Activated naive CD8-positive, alpha-beta T cell treated with anti-CD3 and anti-CD28 coated beads, Interleukin-2, amount 10 ng/mL, durations not matched to agents 7 days and 5 days (primary cell): ENCODE measurements around the gene RBM24. TPM values are rescaled to one million over a fixed set of nuclear protein-coding genes. Genes with fewer than 3 reads are reported as not detected.
"Not testable (repeated sequence)": the region's sequence is repeated elsewhere in the genome, so short reads cannot be mapped to it uniquely, and the experiment has no call there.

Source experiments
- ATAC-seq: fragments of 150-1000 bp; cut with Tn5 transposase; one replicate; pipeline ENCODE4 v1.10.0; 2021; ENCODE audit warnings: low read depth, moderate library complexity
- POLR2A ChIA-PET: fragments of 350-600 bp; sonication (Branson Sonifier 250); formaldehyde crosslinking; loops from one replicate; lab custom pipeline; 2021; ENCODE audit warnings: antibody characterized with exemption; lab: Charles Lee
- DNase-seq: peaks from one replicate; pipeline ENCODE4 v3.0.0; 2021
- H3K27ac Mint-ChIP-seq: one replicate; pipeline ENCODE4 v1.8.0; 2022; ENCODE audit warnings: mild to moderate bottlenecking, mixed read lengths
- H3K27me3 Mint-ChIP-seq: one replicate; pipeline ENCODE4 v1.8.0; 2022; ENCODE audit warnings: mild to moderate bottlenecking, moderate library complexity, mixed read lengths
- H3K36me3 Mint-ChIP-seq: one replicate; pipeline ENCODE4 v1.8.0; 2021; ENCODE audit warnings: mild to moderate bottlenecking, mixed read lengths
- H3K4me1 Mint-ChIP-seq: one replicate; pipeline ENCODE4 v1.8.0; 2021; ENCODE audit warnings: mixed read lengths
- H3K4me3 Mint-ChIP-seq: one replicate; pipeline ENCODE4 v1.8.0; 2022; ENCODE audit warnings: mild to moderate bottlenecking, moderate library complexity, mixed read lengths
- H3K9me3 Mint-ChIP-seq: one replicate; pipeline ENCODE4 v1.8.0; 2021; ENCODE audit warnings: mixed read lengths
- total RNA-seq, 2 experiments: library from RNA; stranded (reverse); gene quantifications; one replicate each; pipeline ENCODE4 v1.2.3, GENCODE V29; 2021

The RBM24 gene
- total RNA-seq, 2 experiments from 2014 or later = not detected

DNA sequence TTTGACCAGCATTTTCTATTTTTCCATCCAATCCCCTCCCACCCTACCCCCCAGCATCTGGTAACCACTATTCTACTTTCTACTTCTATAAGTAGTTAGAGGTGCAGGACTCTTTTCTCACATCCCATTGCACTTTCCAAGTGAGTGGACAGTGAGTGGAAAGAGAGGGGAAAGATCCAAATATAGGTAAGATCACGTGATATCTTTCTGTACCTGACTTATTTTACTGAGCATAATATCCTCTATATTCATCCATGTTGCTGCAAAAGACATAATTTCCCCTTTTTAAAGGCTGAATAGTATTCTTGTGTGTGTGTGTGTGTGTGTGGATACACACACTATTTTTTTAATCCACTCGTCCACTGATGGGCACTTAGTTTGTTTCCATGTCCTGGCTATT lies 18.1 kb downstream of the RBM24 start:
- Mint-ChIP-seq H3K27me3 (peaks cover 4% of the 10 kb centered on the region), H3K4me1 (no peaks in the 10 kb centered on the region), H3K9me3 (no peaks in the 10 kb centered on the region), H3K27ac (no peak overlapping the region), H3K36me3 (no peaks in the 10 kb centered on the region), H3K4me3 (no peak overlapping the region)
- ATAC-seq (no peak), DNase-seq (no peak)
- POLR2A ChIA-PET = no interaction called here

DNA sequence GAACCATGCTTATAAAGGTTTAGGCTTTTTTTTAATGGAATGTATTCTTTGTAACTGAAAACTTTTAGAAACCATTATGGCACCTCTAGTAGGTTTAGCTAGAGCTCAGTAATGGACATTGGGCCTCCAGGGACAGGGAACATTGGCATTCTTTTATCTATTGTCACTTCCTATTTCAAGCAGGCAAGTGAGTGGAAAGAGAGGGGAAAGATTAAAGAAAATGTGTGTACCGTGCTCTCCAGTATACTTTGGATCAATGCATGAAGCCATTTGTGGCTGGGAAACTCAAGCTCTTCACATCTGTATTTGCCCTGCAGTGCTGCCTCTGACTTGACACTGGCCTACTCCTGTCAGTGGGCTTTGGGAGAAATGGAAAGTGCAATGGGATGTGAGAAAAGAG lies 18.6 kb downstream of the RBM24 start:
- ATAC-seq (no peak), DNase-seq (no peak)
- H3K4me3 Mint-ChIP-seq = no peak overlapping the region
- H3K36me3 Mint-ChIP-seq = no peaks in the 10 kb centered on the region
- H3K9me3 Mint-ChIP-seq = no peaks in the 10 kb centered on the region
- POLR2A ChIA-PET = no interaction called here
- H3K4me1 Mint-ChIP-seq = no peaks in the 10 kb centered on the region
- no peak overlapping the region for H3K27ac Mint-ChIP-seq
- H3K27me3 Mint-ChIP-seq = peaks cover 4% of the 10 kb centered on the region

- no peak overlapping the region for H3K27ac Mint-ChIP-seq
Measured at GRCh38 chr6:17300637-17301036, 19.5 kb downstream of the RBM24 start.

GRCh38 chr6:17303444-17303843 lies 22.3 kb downstream of the RBM24 start:
- no peak overlapping the region for H3K4me3 Mint-ChIP-seq
- DNase-seq (no peak), ATAC-seq (no peak)
- no peak overlapping the region for H3K27ac Mint-ChIP-seq
- H3K36me3 Mint-ChIP-seq = no peaks in the 10 kb centered on the region
- no peaks in the 10 kb centered on the region for H3K27me3 Mint-ChIP-seq
- POLR2A ChIA-PET = no interaction called here
- H3K9me3 Mint-ChIP-seq = no peaks in the 10 kb centered on the region
- H3K4me1 Mint-ChIP-seq = no peaks in the 10 kb centered on the region

More at GRCh38 chr6:17300637-17301036, 19.5 kb downstream of the RBM24 start:
- ATAC-seq (no peak), DNase-seq (no peak)
- no peaks in the 10 kb centered on the region for H3K4me1 Mint-ChIP-seq
- no peaks in the 10 kb centered on the region for H3K9me3 Mint-ChIP-seq
- POLR2A ChIA-PET = no interaction called here
- peaks cover 4% of the 10 kb centered on the region for H3K27me3 Mint-ChIP-seq
- H3K36me3 Mint-ChIP-seq = no peaks in the 10 kb centered on the region
- no peak overlapping the region for H3K4me3 Mint-ChIP-seq

DNA sequence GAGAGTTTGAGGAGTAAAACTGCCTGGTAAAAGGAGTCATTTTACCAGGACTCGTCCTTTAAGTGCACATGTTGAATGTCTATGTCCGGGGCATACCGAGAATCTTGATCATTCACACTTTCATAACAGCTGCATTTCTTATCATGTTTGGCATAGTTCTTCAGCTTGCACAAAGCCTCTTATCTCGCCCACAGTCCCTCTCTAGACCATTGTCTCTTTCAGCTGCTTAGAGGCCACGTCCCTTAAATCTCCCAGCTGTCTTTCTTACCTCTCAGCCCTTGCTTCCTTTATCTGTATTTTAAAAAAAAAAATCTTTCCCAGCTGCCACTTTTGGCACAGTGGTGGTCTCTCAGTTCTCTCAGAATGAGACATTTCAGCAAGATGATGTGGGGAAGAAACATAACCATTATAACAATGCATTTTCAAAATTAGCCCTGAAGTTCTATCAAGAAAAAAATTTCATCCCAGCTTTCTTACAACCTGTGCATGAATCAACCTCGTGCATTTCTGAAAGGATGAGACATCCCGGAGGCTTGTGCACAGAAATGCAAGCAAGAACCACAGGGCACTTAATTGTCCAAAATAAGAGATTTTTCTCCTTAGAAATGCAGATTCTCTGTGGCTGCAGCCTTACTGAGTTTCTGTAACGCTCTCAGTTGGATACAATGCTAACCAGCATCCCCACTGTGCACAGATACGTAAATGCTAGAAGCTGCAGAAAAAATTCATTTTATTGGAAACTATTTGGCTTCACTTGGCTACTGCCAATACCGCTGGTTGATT lies 24.2 kb downstream of the RBM24 start:
- Mint-ChIP-seq H3K4me3 (no peak overlapping the region), H3K9me3 (no peaks in the 10 kb centered on the region)
- no peak for DNase-seq

GRCh38 chr6:17311595-17312311 lies 30.6 kb downstream of the RBM24 start:
- Mint-ChIP-seq H3K4me1 (no peaks in the 10 kb centered on the region), H3K9me3 (no peaks in the 10 kb centered on the region), H3K27ac (no peak overlapping the region), H3K36me3 (no peaks in the 10 kb centered on the region), H3K4me3 (no peak overlapping the region), H3K27me3 (peaks cover 2% of the 10 kb centered on the region)
- POLR2A ChIA-PET = no interaction called here
- ATAC-seq (no peak), DNase-seq (no peak)

More for the DNA sequence above, 24.2 kb downstream of the RBM24 start:
- no peak for ATAC-seq
- Mint-ChIP-seq H3K4me1 (no peaks in the 10 kb centered on the region), H3K27ac (no peak overlapping the region), H3K36me3 (no peaks in the 10 kb centered on the region), H3K27me3 (no peaks in the 10 kb centered on the region)
- POLR2A ChIA-PET = no interaction called here

- H3K4me3 Mint-ChIP-seq, ATAC-seq, H3K27ac Mint-ChIP-seq, DNase-seq, H3K27me3 Mint-ChIP-seq, POLR2A ChIA-PET, H3K9me3 Mint-ChIP-seq, H3K4me1 Mint-ChIP-seq, H3K36me3 Mint-ChIP-seq: not testable (repeated sequence)
Measured at GRCh38 chr6:17313238-17313637, 32.1 kb downstream of the RBM24 start.

GRCh38 chr6:17313971-17314370 lies 32.8 kb downstream of the RBM24 start:
- Mint-ChIP-seq H3K27me3 (peaks cover 2% of the 10 kb centered on the region), H3K4me3 (no peak overlapping the region), H3K27ac (no peak overlapping the region), H3K9me3 (no peaks in the 10 kb centered on the region), H3K36me3 (no peaks in the 10 kb centered on the region), H3K4me1 (no peaks in the 10 kb centered on the region)
- no peak for DNase-seq
- POLR2A ChIA-PET = no interaction called here
- ATAC-seq = no peak

GRCh38 chr6:17315262-17315661 lies 34.1 kb downstream of the RBM24 start:
- Mint-ChIP-seq H3K27me3 (peaks cover 2% of the 10 kb centered on the region), H3K27ac (no peak overlapping the region), H3K36me3 (no peaks in the 10 kb centered on the region), H3K4me3 (no peak overlapping the region), H3K9me3 (no peaks in the 10 kb centered on the region), H3K4me1 (no peaks in the 10 kb centered on the region)
- no peak for DNase-seq
- POLR2A ChIA-PET = no interaction called here
- ATAC-seq = no peak

GRCh38 chr6:17318435-17319165 lies 37.4 kb downstream of the RBM24 start:
- H3K27ac Mint-ChIP-seq = no peak overlapping the region
- no peaks in the 10 kb centered on the region for H3K27me3 Mint-ChIP-seq
- no peaks in the 10 kb centered on the region for H3K9me3 Mint-ChIP-seq
- DNase-seq (no peak), ATAC-seq (no peak)
- no peak overlapping the region for H3K4me3 Mint-ChIP-seq
- no peaks in the 10 kb centered on the region for H3K4me1 Mint-ChIP-seq
- POLR2A ChIA-PET = no interaction called here
- no peaks in the 10 kb centered on the region for H3K36me3 Mint-ChIP-seq

- POLR2A ChIA-PET, ATAC-seq, H3K27me3 Mint-ChIP-seq, H3K4me3 Mint-ChIP-seq, H3K9me3 Mint-ChIP-seq, H3K27ac Mint-ChIP-seq, DNase-seq, H3K4me1 Mint-ChIP-seq, H3K36me3 Mint-ChIP-seq: not testable (repeated sequence)
Measured at GRCh38 chr6:17320266-17320665, 39.1 kb downstream of the RBM24 start.

- Mint-ChIP-seq H3K36me3 (no peaks in the 10 kb centered on the region), H3K9me3 (peaks cover 4% of the 10 kb centered on the region), H3K27me3 (no peaks in the 10 kb centered on the region), H3K27ac (no peak overlapping the region), H3K4me1 (no peaks in the 10 kb centered on the region), H3K4me3 (no peak overlapping the region)
- POLR2A ChIA-PET = no interaction called here
- no peak for ATAC-seq
- no peak for DNase-seq
Measured at GRCh38 chr6:17331238-17331637, 50.1 kb downstream of the RBM24 start.

DNA sequence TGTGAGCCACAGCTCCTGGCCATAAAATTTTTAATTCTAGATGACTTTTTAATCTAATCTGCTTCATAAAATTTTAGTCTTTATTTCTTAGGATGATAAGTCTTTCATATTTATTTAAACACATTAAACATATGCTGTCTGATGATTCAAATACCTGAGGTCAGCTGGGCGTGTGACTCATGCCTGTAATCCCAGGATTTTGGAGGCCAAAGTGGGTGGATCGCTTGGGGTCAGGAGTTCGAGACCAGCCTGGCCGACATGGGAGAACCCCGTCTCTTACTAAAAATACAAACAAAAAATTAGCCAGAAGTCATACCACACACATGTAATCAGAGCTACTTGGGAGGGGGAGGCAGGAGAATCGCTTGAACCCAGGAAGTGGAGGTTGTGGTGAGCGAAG lies 53.1 kb downstream of the RBM24 start:
- H3K36me3 Mint-ChIP-seq = no peaks in the 10 kb centered on the region
- H3K27ac Mint-ChIP-seq = no peak overlapping the region
- no peak for DNase-seq
- peaks cover 7% of the 10 kb centered on the region for H3K9me3 Mint-ChIP-seq
- ATAC-seq = no peak
- no peaks in the 10 kb centered on the region for H3K4me1 Mint-ChIP-seq
- no peaks in the 10 kb centered on the region for H3K27me3 Mint-ChIP-seq
- no peak overlapping the region for H3K4me3 Mint-ChIP-seq
- POLR2A ChIA-PET = no interaction called here
